Mesendoderm (in vitro differentiated cells): Measurements from ENCODE around the gene FASN.

ENCODE experiments used
- DNase-seq: peaks from one replicate; pipeline ENCODE4 v3.0.0; 2013
- H2AK5ac ChIP-seq: 2 replicates; pipeline ENCODE4 v1.6.1; 2013; ENCODE audit warnings: low read length, inconsistent platforms
- H2BK120ac ChIP-seq: 2 replicates; pipeline ENCODE4 v1.6.1; 2013; ENCODE audit warnings: low read depth, mild to moderate bottlenecking, low read length, moderate library complexity, mixed read lengths
- H2BK15ac ChIP-seq: replicated peaks from 2 replicates; pipeline ENCODE4 v1.6.1; 2013; ENCODE audit warnings: low read depth, mild to moderate bottlenecking, moderate library complexity
- H2BK5ac ChIP-seq: 2 replicates; pipeline ENCODE4 v1.6.1; 2013; ENCODE audit warnings: low read length, inconsistent platforms
- H3K18ac ChIP-seq: 2 replicates; pipeline ENCODE4 v1.6.1; 2013; ENCODE audit warnings: mild to moderate bottlenecking, low read length, mixed read lengths
- H3K23ac ChIP-seq: one replicate; pipeline ENCODE4 v1.6.1; 2013; ENCODE audit warnings: low read length
- H3K27ac ChIP-seq: 2 replicates; pipeline ENCODE4 v1.5.1; 2013; ENCODE audit warnings: low read depth, mild to moderate bottlenecking, inconsistent platforms, low read length, moderate library complexity
- H3K27me3 ChIP-seq: 2 replicates; pipeline ENCODE4 v1.6.1; 2013; ENCODE audit warnings: low read length, control low read depth, mild to moderate bottlenecking, inconsistent platforms; ENCODE audit not compliant: insufficient read depth, poor library complexity
- H3K36me3 ChIP-seq: 2 replicates; pipeline ENCODE4 v1.6.1; 2013; ENCODE audit warnings: low read length, inconsistent platforms; ENCODE audit not compliant: control insufficient read depth, insufficient read depth
- H3K4ac ChIP-seq: one replicate; pipeline ENCODE4 v1.6.1; 2013; ENCODE audit warnings: low read depth, mild to moderate bottlenecking, low read length, moderate library complexity
- H3K4me1 ChIP-seq: 2 replicates; pipeline ENCODE4 v1.6.1; 2013; ENCODE audit warnings: low read depth, low read length, inconsistent platforms; ENCODE audit not compliant: control insufficient read depth
- H3K4me2 ChIP-seq: 2 replicates; pipeline ENCODE4 v1.6.1; 2013; ENCODE audit warnings: low read length
- H3K4me3 ChIP-seq: 2 replicates; pipeline ENCODE4 v1.5.1; 2013; ENCODE audit warnings: mild to moderate bottlenecking, low read length
- H3K56ac ChIP-seq: one replicate; pipeline ENCODE4 v1.6.1; 2013; ENCODE audit warnings: low read length
- H3K79me1 ChIP-seq: 2 replicates; pipeline ENCODE4 v1.6.1; 2013; ENCODE audit warnings: low read length, inconsistent platforms
- H3K79me2 ChIP-seq: 2 replicates; pipeline ENCODE4 v1.6.1; 2013; ENCODE audit warnings: mild to moderate bottlenecking, low read length; ENCODE audit not compliant: control insufficient read depth, insufficient read depth
- H3K9ac ChIP-seq: 2 replicates; pipeline ENCODE4 v1.6.1; 2013; ENCODE audit warnings: low read length, inconsistent platforms
- H4K5ac ChIP-seq: one replicate; pipeline ENCODE4 v1.6.1; 2013; ENCODE audit warnings: low read length
- H4K8ac ChIP-seq: one replicate; pipeline ENCODE4 v1.6.1; 2013; ENCODE audit warnings: low read depth, mild to moderate bottlenecking, control low read depth, low read length, moderate library complexity
- WGBS: extraction: QIAGEN DNeasy Blood & Tissue Kit; methylation state at CpG from one replicate; pipeline ENCODE4 v1.1.7; 2013; ENCODE audit warnings: low lambda C conversion rate, missing lambda C conversion rate; ENCODE audit not compliant: insufficient coverage; ENCODE audit errors: extremely low coverage; 5-methylcytosine and 5-hydroxymethylcytosine counted together

FASN gene

GRCh38 chr17:82114872-82115271 is 16.8 kb upstream of the FASN start:
- Histone ChIP-seq H3K23ac (no peak overlapping the region), H3K9ac (no peak overlapping the region), H3K79me1 (no peaks in the 10 kb centered on the region), H3K27ac (no peak overlapping the region), H3K56ac (no peak overlapping the region), H3K4ac (no peak overlapping the region), H4K5ac (no peak overlapping the region), H3K18ac (no peak overlapping the region), H2BK5ac (no peak overlapping the region), H3K79me2 (no peaks in the 10 kb centered on the region), H3K4me1 (peaks cover 13% of the 10 kb centered on the region), H2BK15ac (no peak overlapping the region), H3K4me2 (no peak overlapping the region), H3K27me3 (no peaks in the 10 kb centered on the region), H4K8ac (no peak overlapping the region), H3K4me3 (no peak overlapping the region), H2BK120ac (no peak overlapping the region), H2AK5ac (no peak overlapping the region), H3K36me3 (no peaks in the 10 kb centered on the region)
- DNase-seq, result no peak
- no CpG with 5 or more reads among the region's 9 CpGs for WGBS

DNA sequence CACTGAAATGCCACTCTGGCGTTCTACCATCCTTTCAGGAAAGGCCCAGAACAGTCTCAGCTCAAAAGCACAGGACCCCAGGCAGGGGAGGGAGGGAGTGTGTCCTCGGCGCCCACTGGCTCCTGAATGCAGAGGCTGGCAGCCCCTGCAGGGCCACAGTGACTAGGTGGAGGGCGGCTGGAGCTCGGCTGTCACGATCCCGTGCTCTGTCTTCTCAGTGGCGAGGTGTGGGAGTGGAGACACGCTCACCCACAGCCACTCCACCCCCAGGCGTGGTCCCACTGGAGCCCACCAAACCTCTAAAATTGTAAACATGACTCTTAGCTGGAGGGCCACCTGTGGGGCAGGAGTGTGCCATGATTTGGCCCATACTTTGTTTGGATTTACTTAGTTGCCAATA is 16.4 kb upstream of the FASN start:
- H2BK120ac ChIP-seq, result no peak overlapping the region
- no peaks in the 10 kb centered on the region for H3K79me1 ChIP-seq
- no peak overlapping the region for H2BK5ac ChIP-seq
- no peak overlapping the region for H3K4me2 ChIP-seq
- H3K18ac ChIP-seq, result no peak overlapping the region
- no peak overlapping the region for H2AK5ac ChIP-seq
- no CpG with 5 or more reads among the region's 10 CpGs for WGBS
- no peak overlapping the region for H4K8ac ChIP-seq
- H3K27me3 ChIP-seq, result no peaks in the 10 kb centered on the region
- no peak overlapping the region for H2BK15ac ChIP-seq
- DNase-seq, result no peak
- no peak overlapping the region for H3K23ac ChIP-seq
- H3K56ac ChIP-seq, result no peak overlapping the region
- no peak overlapping the region for H3K9ac ChIP-seq
- H4K5ac ChIP-seq, result no peak overlapping the region
- no peak overlapping the region for H3K4ac ChIP-seq
- no peak overlapping the region for H3K27ac ChIP-seq
- no peak overlapping the region for H3K4me3 ChIP-seq
- H3K79me2 ChIP-seq, result no peaks in the 10 kb centered on the region
- H3K36me3 ChIP-seq, result no peaks in the 10 kb centered on the region
- peaks cover 12% of the 10 kb centered on the region for H3K4me1 ChIP-seq

DNA sequence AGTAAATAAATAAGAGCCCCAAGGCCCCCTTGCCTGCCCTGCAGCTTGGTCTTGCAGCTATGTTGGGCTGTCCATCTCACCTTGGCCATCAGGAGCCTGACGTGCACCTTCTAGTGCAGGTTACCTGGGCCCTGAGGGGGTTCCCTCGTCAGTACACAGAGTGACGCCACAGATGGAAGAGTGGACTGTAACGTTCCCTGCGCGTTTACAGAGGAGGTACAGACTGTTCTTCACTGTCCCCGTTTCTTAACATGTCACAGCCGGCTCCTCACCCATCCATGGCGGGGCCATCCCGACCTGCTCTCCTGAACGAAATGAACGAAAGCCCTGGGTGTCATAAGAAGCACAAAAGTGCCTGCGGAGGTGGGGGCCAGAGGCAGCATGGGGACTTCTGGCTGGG is 15.9 kb upstream of the FASN start:
- Histone ChIP-seq H3K23ac (no peak overlapping the region), H3K4me2 (no peak overlapping the region), H3K4me3 (no peak overlapping the region), H3K79me1 (no peaks in the 10 kb centered on the region), H3K56ac (no peak overlapping the region), H2BK15ac (no peak overlapping the region), H3K79me2 (no peaks in the 10 kb centered on the region), H2BK5ac (no peak overlapping the region), H3K4ac (no peak overlapping the region), H3K27ac (no peak overlapping the region), H3K36me3 (no peaks in the 10 kb centered on the region), H3K18ac (no peak overlapping the region), H2AK5ac (no peak overlapping the region), H3K9ac (no peak overlapping the region), H2BK120ac (no peak overlapping the region), H3K27me3 (no peaks in the 10 kb centered on the region), H3K4me1 (peaks cover 10% of the 10 kb centered on the region), H4K5ac (no peak overlapping the region), H4K8ac (no peak overlapping the region)
- no peak for DNase-seq
- WGBS, result no CpG with 5 or more reads among the region's 13 CpGs

DNA sequence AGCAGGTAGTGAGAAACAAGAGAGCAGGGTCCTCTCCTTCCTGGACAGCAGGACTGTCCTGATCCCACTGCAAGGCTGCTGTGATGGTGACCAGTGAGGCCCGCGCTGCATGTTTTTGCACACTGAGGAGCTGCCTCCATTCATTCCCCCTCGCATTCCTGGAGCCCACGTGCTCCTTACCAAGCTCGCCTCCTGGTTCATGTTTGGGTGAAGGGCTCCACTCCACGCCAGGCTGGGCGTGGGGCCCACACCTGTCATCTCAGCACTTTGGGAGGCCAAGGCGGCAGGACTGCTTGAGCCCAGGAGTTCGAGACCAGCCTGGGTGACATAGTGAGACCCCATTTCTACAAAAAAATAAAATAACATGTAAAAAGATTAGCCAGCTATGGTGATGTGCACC is 15.4 kb upstream of the FASN start:
- no peak overlapping the region for H3K9ac ChIP-seq
- no peak overlapping the region for H3K18ac ChIP-seq
- no CpG with 5 or more reads among the region's 9 CpGs for WGBS
- no peaks in the 10 kb centered on the region for H3K27me3 ChIP-seq
- H4K5ac ChIP-seq, result no peak overlapping the region
- no peaks in the 10 kb centered on the region for H3K79me2 ChIP-seq
- peaks cover 8% of the 10 kb centered on the region for H3K4me1 ChIP-seq
- no peak overlapping the region for H2AK5ac ChIP-seq
- no peak overlapping the region for H3K56ac ChIP-seq
- no peak overlapping the region for H3K23ac ChIP-seq
- no peak overlapping the region for H3K4ac ChIP-seq
- no peak overlapping the region for H3K27ac ChIP-seq
- H2BK5ac ChIP-seq, result no peak overlapping the region
- no peak overlapping the region for H3K4me2 ChIP-seq
- no peaks in the 10 kb centered on the region for H3K79me1 ChIP-seq
- H4K8ac ChIP-seq, result no peak overlapping the region
- DNase-seq, result no peak
- H3K4me3 ChIP-seq, result no peak overlapping the region
- H2BK15ac ChIP-seq, result no peak overlapping the region
- no peaks in the 10 kb centered on the region for H3K36me3 ChIP-seq
- H2BK120ac ChIP-seq, result no peak overlapping the region

GRCh38 chr17:82112914-82113311 is 14.9 kb upstream of the FASN start:
- no peak overlapping the region for H3K4ac ChIP-seq
- no peak overlapping the region for H3K9ac ChIP-seq
- H3K27me3 ChIP-seq, result no peaks in the 10 kb centered on the region
- H3K36me3 ChIP-seq, result no peaks in the 10 kb centered on the region
- H2BK120ac ChIP-seq, result no peak overlapping the region
- no peak overlapping the region for H3K23ac ChIP-seq
- H4K5ac ChIP-seq, result no peak overlapping the region
- H3K79me2 ChIP-seq, result no peaks in the 10 kb centered on the region
- H3K4me2 ChIP-seq, result no peak overlapping the region
- no peak overlapping the region for H2AK5ac ChIP-seq
- H2BK5ac ChIP-seq, result no peak overlapping the region
- WGBS, result no CpG with 5 or more reads among the region's 6 CpGs
- no peak overlapping the region for H3K56ac ChIP-seq
- peaks cover 5% of the 10 kb centered on the region for H3K4me1 ChIP-seq
- no peak overlapping the region for H4K8ac ChIP-seq
- H3K27ac ChIP-seq, result no peak overlapping the region
- no peak for DNase-seq
- H3K4me3 ChIP-seq, result no peak overlapping the region
- H2BK15ac ChIP-seq, result no peak overlapping the region
- no peak overlapping the region for H3K18ac ChIP-seq
- no peaks in the 10 kb centered on the region for H3K79me1 ChIP-seq

DNA sequence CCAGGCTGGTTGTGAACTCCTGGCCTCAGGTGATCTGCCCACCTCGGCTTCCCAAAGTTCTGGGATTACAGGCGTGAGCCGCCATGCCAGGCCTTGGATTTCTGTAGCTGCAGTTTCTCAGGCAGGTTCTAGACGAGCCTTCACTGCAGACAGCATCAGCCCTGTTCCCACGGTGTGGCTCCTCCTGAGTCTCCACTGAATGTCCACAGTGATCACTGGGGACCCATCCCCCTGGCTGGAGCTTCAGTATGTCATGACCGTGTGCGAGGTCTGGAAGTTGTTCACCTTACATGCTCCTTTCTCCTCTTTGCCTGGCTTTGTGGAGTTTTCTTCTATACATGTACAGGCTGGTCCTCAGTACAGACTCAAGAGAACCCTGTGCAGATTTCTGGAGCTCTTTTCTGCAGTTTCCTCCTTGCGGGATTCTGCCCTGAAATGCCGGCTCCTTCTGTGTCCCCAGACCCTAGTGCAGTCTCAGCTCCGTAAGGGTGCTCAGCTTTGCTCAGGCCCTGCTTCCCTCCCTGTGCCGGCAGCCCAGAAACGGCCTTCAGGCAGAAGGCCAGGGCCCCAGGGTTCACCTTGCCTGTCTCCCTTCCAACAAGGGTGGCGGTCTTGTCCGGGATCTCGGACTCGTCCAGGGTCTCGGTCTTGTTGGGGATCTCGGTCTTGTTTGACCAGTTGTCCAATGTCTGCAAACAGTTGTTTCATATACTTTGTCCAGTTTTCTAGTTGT is 14.3 kb upstream of the FASN start:
- Histone ChIP-seq H2BK5ac (no peak overlapping the region), H3K4me1 (peaks cover 5% of the 10 kb centered on the region), H3K9ac (no peak overlapping the region), H4K8ac (no peak overlapping the region), H2AK5ac (no peak overlapping the region), H4K5ac (no peak overlapping the region), H3K79me2 (no peaks in the 10 kb centered on the region), H3K4me2 (no peak overlapping the region), H3K79me1 (no peaks in the 10 kb centered on the region), H3K27me3 (no peaks in the 10 kb centered on the region), H3K4me3 (no peak overlapping the region), H3K56ac (no peak overlapping the region), H3K36me3 (no peaks in the 10 kb centered on the region), H2BK120ac (no peak overlapping the region), H3K4ac (no peak overlapping the region), H3K23ac (no peak overlapping the region), H3K18ac (no peak overlapping the region), H2BK15ac (no peak overlapping the region), H3K27ac (no peak overlapping the region)
- WGBS, result no CpG with 5 or more reads among the region's 18 CpGs
- no peak for DNase-seq
